ENCODE results near the gene DLL3.

DLL3 gene

DNA sequence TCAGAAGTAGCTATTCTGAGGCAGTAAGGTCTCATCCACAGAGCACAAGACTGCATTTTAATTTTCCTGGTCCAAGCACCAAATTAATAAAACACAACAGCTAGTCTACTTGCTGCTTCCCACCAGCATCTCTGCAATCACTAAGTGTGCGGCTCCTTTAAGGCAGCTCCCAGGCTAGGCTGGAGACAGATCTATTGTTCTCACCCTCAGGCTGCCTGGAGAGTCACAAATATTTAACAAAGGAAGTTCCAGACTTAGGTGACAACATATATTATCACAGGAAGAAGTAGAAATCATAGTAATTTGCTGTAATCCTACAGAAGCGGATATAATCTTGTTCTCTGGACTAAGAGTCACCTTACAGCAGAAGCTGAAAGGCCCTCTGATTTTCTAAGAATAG lies 43.5 kb downstream of the DLL3 start:
- TF ChIP-seq ZNF274 (IDR thresholded peaks at IDR 0.05; ENCODE audit: low read depth, low read length) = no peak
- H3K4me3 ChIP-seq (ENCODE audit: low read length) = no peak overlapping the region

DNA sequence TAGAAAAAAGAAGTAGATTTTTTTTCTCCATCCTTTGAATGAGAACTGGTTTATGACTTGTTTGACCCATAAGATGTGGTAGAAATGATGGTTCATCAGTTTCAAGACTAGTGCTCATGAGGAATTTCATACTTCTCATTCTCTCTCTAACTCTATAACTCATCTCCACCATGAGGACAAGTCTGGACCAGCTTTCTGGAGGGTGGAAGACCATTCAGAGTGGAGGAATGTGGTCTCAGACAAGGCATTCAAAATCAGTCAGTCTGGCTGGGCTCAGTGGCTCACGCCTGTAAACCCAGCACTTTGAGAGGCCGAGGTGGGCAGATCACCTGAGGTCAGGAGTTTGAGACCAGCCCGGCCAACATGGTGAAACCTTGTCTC lies 44.7 kb downstream of the DLL3 start:
- no peak overlapping the region for H3K4me3 ChIP-seq (ENCODE audit: low read length)
- TF ChIP-seq ZNF274 (IDR thresholded peaks at IDR 0.05; ENCODE audit: low read depth, low read length) = no peak

DNA sequence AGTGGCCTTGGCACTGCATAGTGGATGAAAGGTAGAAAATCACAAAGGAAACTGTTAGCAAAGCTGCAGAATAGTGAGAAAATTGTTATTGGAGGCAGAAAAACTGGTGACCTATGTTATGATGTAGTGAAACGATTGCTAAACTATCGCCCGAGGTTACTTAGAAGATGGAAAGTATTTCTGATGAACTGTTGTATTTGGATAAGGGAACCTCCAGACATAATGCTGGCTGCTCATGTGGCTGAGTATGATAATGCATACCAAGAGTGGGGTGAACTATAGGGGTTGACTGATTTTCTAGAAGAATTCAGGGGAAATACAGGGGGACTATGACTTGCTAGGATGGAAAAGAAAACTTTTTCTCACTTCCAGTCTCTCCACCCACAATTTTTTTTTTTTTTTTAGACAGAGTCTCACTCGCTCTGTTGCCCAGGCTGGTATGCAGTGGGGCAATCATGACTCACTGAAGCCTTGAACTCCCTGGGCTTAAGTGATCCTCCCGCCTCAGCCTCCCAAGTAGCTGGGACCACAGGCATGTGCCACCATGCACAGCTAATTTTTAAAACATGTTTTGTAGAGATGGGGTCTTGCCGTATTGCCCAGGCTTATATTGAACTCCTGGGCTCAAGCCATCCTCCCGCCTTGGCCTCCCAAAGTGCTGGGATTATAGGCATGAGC lies 45.6 kb downstream of the DLL3 start:
- no peak for TF ChIP-seq ZNF274 (IDR thresholded peaks at IDR 0.05; ENCODE audit: low read depth, low read length)
- H3K4me3 ChIP-seq (ENCODE audit: low read length) = no peak overlapping the region

DNA sequence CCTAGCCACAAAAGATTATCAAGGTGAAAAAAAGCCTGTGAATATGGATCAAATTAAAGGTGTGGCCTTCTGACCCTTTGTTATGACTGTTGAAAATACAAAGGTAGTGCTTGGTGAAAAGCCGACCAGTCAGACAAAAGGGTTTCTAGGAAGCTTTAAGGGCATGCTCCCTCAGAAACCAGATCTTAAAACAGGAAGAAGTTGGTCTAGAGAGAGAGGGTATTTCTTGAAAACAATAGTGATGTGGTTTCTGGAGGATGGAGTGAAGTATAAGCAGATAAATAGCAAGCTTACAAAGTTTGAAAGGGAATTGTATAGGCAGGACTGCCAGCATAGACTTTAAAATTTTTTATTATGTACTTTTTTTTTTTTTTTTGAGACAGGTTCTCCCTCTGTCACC lies 46.2 kb downstream of the DLL3 start:
- H3K4me3 ChIP-seq (ENCODE audit: low read length) = no peak overlapping the region
- TF ChIP-seq ZNF274 (IDR thresholded peaks at IDR 0.05; ENCODE audit: low read depth, low read length) = no peak

DNA sequence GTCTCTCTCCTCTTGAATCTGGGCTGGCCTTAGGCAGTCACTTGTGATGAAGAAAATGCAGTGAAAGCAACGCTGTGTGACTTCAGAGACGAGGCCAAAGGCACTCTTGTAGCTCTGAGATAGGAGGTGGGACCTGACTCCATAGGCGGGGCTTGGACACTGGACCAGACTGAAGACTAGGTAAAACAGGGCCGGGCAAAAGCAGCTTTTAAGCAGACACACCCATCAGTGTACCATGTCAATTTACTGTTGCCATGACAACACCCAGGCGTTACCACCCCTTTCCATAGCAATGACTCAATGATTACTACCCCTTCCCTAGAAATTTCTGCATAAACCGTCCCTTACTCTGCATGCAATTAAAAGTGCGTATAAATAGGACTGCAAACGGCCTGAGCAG lies 47.9 kb downstream of the DLL3 start:
- H3K4me3 ChIP-seq (ENCODE audit: low read length) = no peak overlapping the region
- no peak for TF ChIP-seq ZNF274 (IDR thresholded peaks at IDR 0.05; ENCODE audit: low read depth, low read length)

DNA sequence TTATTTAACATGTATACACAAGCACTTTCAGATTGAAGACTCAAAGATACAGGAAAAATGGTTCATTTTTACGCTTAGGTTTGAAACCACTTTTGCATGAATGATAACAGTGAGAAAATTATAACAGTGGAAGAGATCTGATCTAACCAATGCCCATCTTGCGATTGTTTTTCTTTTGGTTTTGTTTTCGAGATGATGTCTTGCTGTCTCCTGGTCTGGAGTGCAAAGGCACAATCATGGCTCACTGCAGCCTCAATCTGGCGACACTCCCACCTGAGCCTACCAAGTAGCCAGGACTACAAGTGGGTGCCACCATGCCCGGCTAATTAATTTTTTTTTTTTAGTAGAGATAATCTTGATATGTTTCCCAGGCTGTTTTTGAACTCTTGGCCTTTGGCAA lies 51.5 kb downstream of the DLL3 start:
- no peak overlapping the region for H3K4me3 ChIP-seq (ENCODE audit: low read length)
- TF ChIP-seq ZNF274 (IDR thresholded peaks at IDR 0.05; ENCODE audit: low read depth, low read length) = no peak

DNA sequence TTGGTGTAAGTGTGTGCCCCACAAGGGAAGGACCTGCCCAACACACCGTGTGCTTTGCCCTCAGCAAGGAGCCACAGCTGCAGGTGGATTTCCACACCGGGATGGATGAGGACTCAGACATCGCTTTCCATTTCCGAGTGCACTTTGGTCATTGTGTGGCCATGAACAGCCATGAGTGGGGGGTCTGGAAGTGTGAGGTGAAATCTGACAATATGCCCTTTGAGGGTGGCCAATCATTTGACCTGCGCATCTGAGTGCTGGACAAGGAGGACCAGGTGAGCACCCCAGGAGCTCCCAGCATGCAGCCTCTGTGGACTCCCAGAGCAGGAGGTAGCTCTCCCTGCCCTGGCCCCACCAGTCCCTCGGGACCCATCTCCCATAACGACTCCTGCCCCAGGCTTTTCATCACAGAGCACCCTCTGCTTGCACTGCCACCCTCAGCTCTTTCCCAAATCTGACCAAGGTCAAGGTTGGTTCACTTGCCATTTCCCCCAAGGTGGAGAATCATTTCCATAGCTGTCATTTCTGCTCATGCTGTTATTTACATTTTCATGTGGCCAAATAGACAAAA lies 54.4 kb downstream of the DLL3 start:
- no peak overlapping the region for H3K4me3 ChIP-seq (ENCODE audit: low read length)
- TF ChIP-seq ZNF274 (IDR thresholded peaks at IDR 0.05; ENCODE audit: low read depth, low read length) = no peak

DNA sequence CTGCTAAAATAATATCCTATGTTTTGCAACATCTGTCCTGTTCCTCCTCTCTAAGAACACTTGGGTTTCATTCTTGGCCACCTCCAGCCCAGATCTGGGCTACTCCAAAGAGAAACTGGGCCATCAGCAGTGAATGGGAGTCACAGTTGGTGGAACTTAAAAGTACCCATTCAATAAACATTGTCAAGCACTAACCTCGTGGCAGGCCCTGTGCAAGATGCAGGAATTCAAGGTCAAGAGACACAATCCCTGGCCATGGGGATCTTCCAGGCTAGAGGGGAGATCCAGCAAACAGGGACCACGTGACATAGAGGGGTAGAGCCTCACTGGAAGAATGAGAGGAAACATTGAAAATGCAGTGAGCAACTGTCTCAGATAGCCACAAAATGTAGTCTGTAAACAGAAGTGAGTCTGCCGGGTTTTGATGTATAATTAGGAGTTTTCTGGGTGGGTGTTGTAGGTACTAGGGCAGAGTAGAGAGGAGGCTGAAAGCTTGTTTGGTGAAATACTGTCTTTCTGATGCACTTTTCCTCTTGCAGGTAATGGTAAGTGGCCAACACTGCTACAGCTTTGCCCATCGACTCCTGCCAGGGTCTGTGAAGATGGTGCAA lies 56.1 kb downstream of the DLL3 start:
- TF ChIP-seq ZNF274 (IDR thresholded peaks at IDR 0.05; ENCODE audit: low read depth, low read length) = no peak

DNA sequence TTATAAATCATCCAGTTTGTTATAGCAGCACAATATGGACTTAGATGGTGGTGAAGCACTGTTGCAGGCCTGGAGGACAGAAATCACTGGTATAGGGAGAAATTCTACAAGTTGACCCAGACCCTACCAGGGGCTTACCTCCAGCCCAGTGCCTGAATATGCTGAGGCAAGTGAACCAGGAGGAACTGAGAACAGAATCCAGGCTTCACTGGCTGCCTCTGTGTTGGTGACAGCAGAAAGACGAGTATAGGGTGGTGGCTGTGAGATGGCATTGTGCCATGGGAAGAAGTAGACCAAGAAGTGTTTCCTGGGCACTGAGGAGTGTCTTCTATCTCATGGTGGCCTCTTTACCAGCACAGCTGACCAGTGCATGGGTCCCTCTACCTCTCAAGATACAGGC lies 57.1 kb downstream of the DLL3 start:
- TF ChIP-seq ZNF274 (IDR thresholded peaks at IDR 0.05; ENCODE audit: low read depth, low read length) = no peak

More for the DNA sequence above, 56.1 kb downstream of the DLL3 start:
- no peak overlapping the region for H3K4me3 ChIP-seq (ENCODE audit: low read length)

More for the DNA sequence above, 57.1 kb downstream of the DLL3 start:
- H3K4me3 ChIP-seq (ENCODE audit: low read length) = no peak overlapping the region

All from GM08714 (cell line).